Endodermal cell (in vitro differentiated cells): ENCODE results near the gene ST3GAL4. TPM values are rescaled to one million over a fixed set of nuclear protein-coding genes. Genes with fewer than 3 reads are reported as not detected.
A peak's percentile ranks its signal among the peaks of the same experiment; 100 is the strongest.
"Not testable (repeated sequence)": the region's sequence is repeated elsewhere in the genome, so short reads cannot be mapped to it uniquely, and the experiment has no call there.

ENCODE experiments used
- DNase-seq: peaks from one replicate; pipeline ENCODE4 v3.0.0-alpha.2; 2017
- H3K27ac ChIP-seq: 2 replicates; pipeline ENCODE4 v1.5.1; 2013; ENCODE audit warnings: mild to moderate bottlenecking, low read depth, low read length, moderate library complexity
- H3K27me3 ChIP-seq: 2 replicates; pipeline ENCODE4 v1.6.1; 2013; ENCODE audit warnings: mild to moderate bottlenecking, low read length, moderate library complexity; ENCODE audit not compliant: insufficient read depth, control insufficient read depth, poor library complexity, severe bottlenecking
- H3K36me3 ChIP-seq: 2 replicates; pipeline ENCODE4 v1.7.0; 2013; ENCODE audit warnings: mild to moderate bottlenecking, low read length, moderate library complexity; ENCODE audit not compliant: control insufficient read depth, insufficient read depth
- H3K4me1 ChIP-seq: one replicate; pipeline ENCODE4 v1.7.0; 2013; ENCODE audit warnings: low read length; ENCODE audit not compliant: control insufficient read depth, insufficient read depth
- H3K4me3 ChIP-seq: 2 replicates; pipeline ENCODE4 v1.5.1; 2013; ENCODE audit warnings: mild to moderate bottlenecking, low read length, moderate library complexity
- H3K9ac ChIP-seq: 2 replicates; pipeline ENCODE4 v1.6.1; 2013; ENCODE audit warnings: mild to moderate bottlenecking, low read length, moderate library complexity; ENCODE audit not compliant: poor library complexity, severe bottlenecking; ENCODE audit errors: extremely low read depth
- H3K9me3 ChIP-seq: 2 replicates; pipeline ENCODE4 v1.6.1; 2013; ENCODE audit warnings: mild to moderate bottlenecking, low read length, moderate library complexity; ENCODE audit not compliant: control insufficient read depth
- H3K27ac Mint-ChIP-seq: 2 replicates; pipeline ENCODE4 v1.8.0; 2020; ENCODE audit warnings: mixed read lengths
- H3K27me3 Mint-ChIP-seq: 2 replicates; pipeline ENCODE4 v1.8.0; 2021; ENCODE audit warnings: mild to moderate bottlenecking, mixed read lengths; ENCODE audit not compliant: insufficient read depth
- H3K36me3 Mint-ChIP-seq: 2 replicates; pipeline ENCODE4 v1.8.0; 2020; ENCODE audit warnings: low read depth, mixed read lengths
- H3K4me1 Mint-ChIP-seq: 2 replicates; pipeline ENCODE4 v1.8.0; 2020; ENCODE audit warnings: mixed read lengths
- H3K4me3 Mint-ChIP-seq: 2 replicates; pipeline ENCODE4 v1.8.0; 2020; ENCODE audit warnings: mild to moderate bottlenecking, moderate library complexity, mixed read lengths
- H3K9me3 Mint-ChIP-seq: 2 replicates; pipeline ENCODE4 v1.8.0; 2020; ENCODE audit warnings: mild to moderate bottlenecking, mixed read lengths
- CTCF ChIP-seq: fragments of 200-600 bp; sonication (generic); conservative IDR thresholded peaks from 2 replicates; pipeline ENCODE4 v1.5.0; 2021; ENCODE audit warnings: antibody characterized with exemption, mild to moderate bottlenecking
- WGBS, 2 experiments: methylation state at CpG; one replicate each; pipeline versions ENCODE4 v1.1.5 to v1.1.7; 2013; ENCODE audit warnings: missing lambda C conversion rate in 2 of 2, mixed read lengths in 1 of 2; ENCODE audit not compliant: insufficient coverage in 1 of 2, insufficient read length in 1 of 2; 5-methylcytosine and 5-hydroxymethylcytosine counted together
- total RNA-seq, 2 donors: library from RNA; stranded (reverse); fragmentation: NEBNext Ultra II Directional in 1 of 2; extraction: Animal tissue kit (Norgen Biotek cat#: 25700) in 1 of 2; gene quantifications; 2 replicates in 1 of 2; 3 replicates in 1 of 2; pipeline ENCODE4 v1.2.1, GENCODE V29; 2021

The ST3GAL4 gene
- total RNA-seq, 2 donors from 2014 or later, result 16.5 to 21.5 TPM

DNA sequence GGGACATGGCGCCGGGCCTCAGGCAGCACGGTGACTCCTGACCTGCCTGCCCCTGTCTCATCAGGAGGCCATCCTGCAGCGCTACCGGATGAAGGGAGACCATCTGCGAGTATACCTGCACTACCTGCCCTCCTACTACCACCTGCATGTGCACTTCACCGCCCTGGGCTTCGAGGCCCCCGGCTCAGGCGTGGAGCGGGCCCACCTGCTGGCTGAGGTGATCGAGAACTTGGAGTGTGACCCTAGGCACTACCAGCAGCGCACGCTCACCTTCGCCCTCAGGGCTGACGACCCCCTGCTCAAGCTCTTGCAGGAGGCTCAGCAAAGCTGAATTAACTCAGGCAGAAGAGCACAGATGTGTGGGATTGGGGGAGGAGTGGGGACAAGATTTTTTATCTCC lies 10.2 kb upstream of the ST3GAL4 start:
- Histone ChIP-seq H3K4me1 (peaks cover 33% of the 10 kb centered on the region), H3K9ac (no peak overlapping the region), H3K27ac (peak overlapping the region; percentile 36), H3K27me3 (no peaks in the 10 kb centered on the region), H3K9me3 (no peaks in the 10 kb centered on the region), H3K36me3 (peaks cover 3% of the 10 kb centered on the region), H3K4me3 (no peak overlapping the region)
- Mint-ChIP-seq H3K27ac (peak overlapping the region; percentile 89), H3K4me1 (peaks cover 51% of the 10 kb centered on the region), H3K27me3 (no peaks in the 10 kb centered on the region), H3K36me3 (peaks cover 20% of the 10 kb centered on the region), H3K9me3 (no peaks in the 10 kb centered on the region), H3K4me3 (peak overlapping the region; percentile 33)
- TF ChIP-seq CTCF, result no peak
- DNase-seq, result no peak
- 93 to 96% methylated on average over 11 to 16 of the region's 16 CpGs for WGBS, 2 experiments

GRCh38 chr11:126345759-126346585 lies 9.5 kb upstream of the ST3GAL4 start:
- H3K27ac Mint-ChIP-seq, result peak overlapping the region; percentile 89
- peak overlapping the region; percentile 33 for H3K4me3 Mint-ChIP-seq
- H3K4me1 Mint-ChIP-seq, result peaks cover 53% of the 10 kb centered on the region
- H3K4me3 ChIP-seq, result no peak overlapping the region
- no peaks in the 10 kb centered on the region for H3K27me3 Mint-ChIP-seq
- H3K36me3 ChIP-seq, result peaks cover 3% of the 10 kb centered on the region
- no peaks in the 10 kb centered on the region for H3K9me3 ChIP-seq
- no peak for TF ChIP-seq CTCF
- H3K9ac ChIP-seq, result peak overlapping the region; percentile 2
- H3K36me3 Mint-ChIP-seq, result peaks cover 26% of the 10 kb centered on the region
- H3K4me1 ChIP-seq, result peaks cover 33% of the 10 kb centered on the region
- DNase-seq, result peak; percentile 82
- peak overlapping the region; percentile 34 for H3K27ac ChIP-seq
- no peaks in the 10 kb centered on the region for H3K9me3 Mint-ChIP-seq
- no peaks in the 10 kb centered on the region for H3K27me3 ChIP-seq
- WGBS, 2 experiments, result 56 to 59% methylated on average over 11 to 17 of the region's 17 CpGs

GRCh38 chr11:126346586-126346940 lies 8.9 kb upstream of the ST3GAL4 start:
- Mint-ChIP-seq H3K4me3 (no peak overlapping the region), H3K36me3 (peaks cover 24% of the 10 kb centered on the region), H3K27me3 (no peaks in the 10 kb centered on the region), H3K27ac (peak overlapping the region; percentile 89), H3K4me1 (peaks cover 53% of the 10 kb centered on the region), H3K9me3 (no peaks in the 10 kb centered on the region)
- H3K4me3 ChIP-seq, result no peak overlapping the region
- peak overlapping the region; percentile 34 for H3K27ac ChIP-seq
- peaks cover under 1% of the 10 kb centered on the region for H3K36me3 ChIP-seq
- peaks cover 33% of the 10 kb centered on the region for H3K4me1 ChIP-seq
- no peaks in the 10 kb centered on the region for H3K27me3 ChIP-seq
- WGBS, 2 experiments, result 44 to 57% methylated on average over 1 of the region's 1 CpG
- TF ChIP-seq CTCF, result no peak
- H3K9me3 ChIP-seq, result no peaks in the 10 kb centered on the region
- H3K9ac ChIP-seq, result peak overlapping the region; percentile 2
- DNase-seq, result no peak

- Mint-ChIP-seq H3K36me3 (peaks cover 20% of the 10 kb centered on the region), H3K4me1 (peaks cover 53% of the 10 kb centered on the region), H3K27ac (peak overlapping the region; percentile 89)
- not testable (repeated sequence) for H3K9me3 ChIP-seq, H3K4me3 ChIP-seq, H3K4me3 Mint-ChIP-seq, H3K9me3 Mint-ChIP-seq, H3K27me3 ChIP-seq, H3K36me3 ChIP-seq, H3K27ac ChIP-seq, H3K27me3 Mint-ChIP-seq, H3K9ac ChIP-seq, DNase-seq
- WGBS, 2 experiments, result 89 to 93% methylated on average over 4 to 7 of the region's 7 CpGs
- H3K4me1 ChIP-seq, result peaks cover 33% of the 10 kb centered on the region
These were observed 8.5 kb upstream of the ST3GAL4 start for GRCh38 chr11:126346946-126347345.
